HG02840 (cell line): ENCODE measurements around the gene BCL6.
A peak's percentile ranks its signal among the peaks of the same experiment; 100 is the strongest.

Experiments
- ATAC-seq: cut with Tn5 transposase; IDR thresholded peaks from one replicate; pipeline ENCODE4 v1.9.1; 2021; ENCODE audit warnings: mild to moderate bottlenecking, moderate library complexity, moderate number of reproducible peaks; ENCODE audit not compliant: unreplicated experiment, low FRiP score

BCL6 gene

GRCh38 chr3:187745201-187746058 lies at the start of gene BCL6:
Gene BCL6 (minus strand): TSS chr3:187745468. CDS start chr3:187733693, 11,775 bp downstream.
- ATAC-seq: peak; percentile 83

- ATAC-seq: no peak
Measured at GRCh38 chr3:187794731-187795130, 49.5 kb upstream of the BCL6 start.

GRCh38 chr3:187793618-187794017 lies 48.4 kb upstream of the BCL6 start:
- ATAC-seq: no peak

- no peak for ATAC-seq
Measured at GRCh38 chr3:187792521-187792920, 47.3 kb upstream of the BCL6 start.

- ATAC-seq: no peak
Measured at GRCh38 chr3:187789872-187790271, 44.6 kb upstream of the BCL6 start.

GRCh38 chr3:187788984-187789857 lies 44.0 kb upstream of the BCL6 start:
- no peak for ATAC-seq

- no peak for ATAC-seq
Measured at GRCh38 chr3:187783098-187783497, 37.8 kb upstream of the BCL6 start.

- no peak for ATAC-seq
Measured at GRCh38 chr3:187782006-187782405, 36.7 kb upstream of the BCL6 start.

- no peak for ATAC-seq
Measured at GRCh38 chr3:187781001-187781400, 35.7 kb upstream of the BCL6 start.

- ATAC-seq: no peak
Measured at GRCh38 chr3:187778726-187779125, 33.5 kb upstream of the BCL6 start.

- no peak for ATAC-seq
Measured at GRCh38 chr3:187777331-187777941, 32.2 kb upstream of the BCL6 start.

GRCh38 chr3:187775549-187775948 lies 30.3 kb upstream of the BCL6 start:
- no peak for ATAC-seq

- no peak for ATAC-seq
Measured at GRCh38 chr3:187774185-187774789, 29.0 kb upstream of the BCL6 start.

- peak; percentile 82 for ATAC-seq
Measured at GRCh38 chr3:187773233-187774184, 28.2 kb upstream of the BCL6 start.

GRCh38 chr3:187770224-187770623 lies 25.0 kb upstream of the BCL6 start:
- ATAC-seq: no peak

GRCh38 chr3:187769771-187770170 lies 24.5 kb upstream of the BCL6 start:
- ATAC-seq: no peak

GRCh38 chr3:187767266-187768012 lies 22.2 kb upstream of the BCL6 start:
- ATAC-seq: no peak

GRCh38 chr3:187765342-187765741 lies 20.1 kb upstream of the BCL6 start:
- no peak for ATAC-seq
